EH (cell line): ENCODE data around the gene PANK3.
"Not testable (repeated sequence)": the region's sequence is repeated elsewhere in the genome, so short reads cannot be mapped to it uniquely, and the experiment has no call there.

Experiments
- DNase-seq: peaks from one replicate; pipeline ENCODE4 v3.0.0-alpha.2; 2015; ENCODE audit warnings: low read depth

The PANK3 gene

GRCh38 chr5:168578538-168579487 is at the start of gene PANK3:
TSS of gene PANK3 (minus strand) at chr5:168579368. CDS start at chr5:168579283, 85 bp downstream.
- peak; percentile 3 for DNase-seq

- no peak for DNase-seq
Observed at GRCh38 chr5:168624850-168625364, 45.7 kb upstream of the PANK3 start.

- no peak for DNase-seq
Observed at GRCh38 chr5:168620807-168621206, 41.6 kb upstream of the PANK3 start.

- no peak for DNase-seq
Observed at GRCh38 chr5:168614661-168615060, 35.5 kb upstream of the PANK3 start.

- DNase-seq, result no peak
Observed at GRCh38 chr5:168613996-168614395, 34.8 kb upstream of the PANK3 start.

- no peak for DNase-seq
Observed at GRCh38 chr5:168613396-168613795, 34.2 kb upstream of the PANK3 start.

GRCh38 chr5:168612996-168613395 is 33.8 kb upstream of the PANK3 start:
- no peak for DNase-seq

- no peak for DNase-seq
Observed at GRCh38 chr5:168612123-168612522, 33.0 kb upstream of the PANK3 start.

GRCh38 chr5:168611165-168611564 is 32.0 kb upstream of the PANK3 start:
- DNase-seq, result peak; percentile 18

GRCh38 chr5:168609806-168610482 is 30.8 kb upstream of the PANK3 start:
- no peak for DNase-seq

- DNase-seq, result no peak
Observed at GRCh38 chr5:168608821-168609220, 29.7 kb upstream of the PANK3 start.

GRCh38 chr5:168608386-168608785 is 29.2 kb upstream of the PANK3 start:
- DNase-seq, result no peak

- DNase-seq, result no peak
Observed at GRCh38 chr5:168607946-168608345, 28.8 kb upstream of the PANK3 start.

- DNase-seq, result no peak
Observed at GRCh38 chr5:168606562-168606961, 27.4 kb upstream of the PANK3 start.

GRCh38 chr5:168604436-168604835 is 25.3 kb upstream of the PANK3 start:
- no peak for DNase-seq

GRCh38 chr5:168603746-168604145 is 24.6 kb upstream of the PANK3 start:
- peak; percentile 12 for DNase-seq

GRCh38 chr5:168602517-168602916 is 23.3 kb upstream of the PANK3 start:
- no peak for DNase-seq

- no peak for DNase-seq
Observed at GRCh38 chr5:168601972-168602371, 22.8 kb upstream of the PANK3 start.

GRCh38 chr5:168600409-168600808 is 21.2 kb upstream of the PANK3 start:
- no peak for DNase-seq

- no peak for DNase-seq
Observed at GRCh38 chr5:168599826-168600225, 20.7 kb upstream of the PANK3 start.

- DNase-seq, result no peak
Observed at GRCh38 chr5:168598639-168599038, 19.5 kb upstream of the PANK3 start.

GRCh38 chr5:168596927-168597326 is 17.8 kb upstream of the PANK3 start:
- no peak for DNase-seq

GRCh38 chr5:168596122-168596521 is 17.0 kb upstream of the PANK3 start:
- not testable (repeated sequence) for DNase-seq
